ENCODE data around the gene PPP1R12B.
A peak's percentile ranks its signal among the peaks of the same experiment; 100 is the strongest.
"Not testable (repeated sequence)": the region's sequence is repeated elsewhere in the genome, so short reads cannot be mapped to it uniquely, and the experiment has no call there.

PPP1R12B gene

GRCh38 chr1:202613571-202613970 is 265.1 kb downstream of the PPP1R12B start:
- no peak for DNase-seq (ENCODE audit: low read depth in 2 of 2)

GRCh38 chr1:202614363-202615207 is 266.1 kb downstream of the PPP1R12B start:
- DNase-seq (ENCODE audit: low read depth in 2 of 2), result peak; percentile 44 to 47

- DNase-seq (ENCODE audit: low read depth in 2 of 2), result not testable (repeated sequence)
These were observed 266.7 kb downstream of the PPP1R12B start for GRCh38 chr1:202615208-202615500.

GRCh38 chr1:202615501-202616354 is 267.2 kb downstream of the PPP1R12B start:
- peak; percentile 74 to 77 for DNase-seq (ENCODE audit: low read depth in 2 of 2)

GRCh38 chr1:202616355-202616915 is 267.9 kb downstream of the PPP1R12B start:
- no peak for DNase-seq (ENCODE audit: low read depth in 2 of 2)

- DNase-seq (ENCODE audit: low read depth in 2 of 2), result not testable (repeated sequence)
These were observed 270.5 kb downstream of the PPP1R12B start for GRCh38 chr1:202619012-202619411.

- no peak for DNase-seq (ENCODE audit: low read depth in 2 of 2)
These were observed 271.0 kb downstream of the PPP1R12B start for GRCh38 chr1:202619505-202619904.

- not testable (repeated sequence) for DNase-seq (ENCODE audit: low read depth in 2 of 2)
These were observed 271.5 kb downstream of the PPP1R12B start for GRCh38 chr1:202620036-202620435.

- no peak for DNase-seq (ENCODE audit: low read depth in 2 of 2)
These were observed 272.9 kb downstream of the PPP1R12B start for GRCh38 chr1:202621446-202621845.

GRCh38 chr1:202622388-202622787 is 273.9 kb downstream of the PPP1R12B start:
- no peak for DNase-seq (ENCODE audit: low read depth in 2 of 2)

GRCh38 chr1:202623075-202623474 is 274.6 kb downstream of the PPP1R12B start:
- no peak for DNase-seq (ENCODE audit: low read depth in 2 of 2)

GRCh38 chr1:202623476-202623875 is 275.0 kb downstream of the PPP1R12B start:
- DNase-seq (ENCODE audit: low read depth in 2 of 2), result not testable (repeated sequence)

GRCh38 chr1:202624088-202624780 is 275.7 kb downstream of the PPP1R12B start:
- no peak for DNase-seq (ENCODE audit: low read depth in 2 of 2)

GRCh38 chr1:202624781-202625108 is 276.2 kb downstream of the PPP1R12B start:
- DNase-seq (ENCODE audit: low read depth in 2 of 2), result no peak

GRCh38 chr1:202625416-202626360 is 277.2 kb downstream of the PPP1R12B start:
- no peak for DNase-seq (ENCODE audit: low read depth in 2 of 2)

GRCh38 chr1:202627036-202627435 is 278.5 kb downstream of the PPP1R12B start:
- not testable (repeated sequence) for DNase-seq (ENCODE audit: low read depth in 2 of 2)

GRCh38 chr1:202627841-202628565 is 279.5 kb downstream of the PPP1R12B start:
- DNase-seq (ENCODE audit: low read depth in 2 of 2), result no peak

- DNase-seq (ENCODE audit: low read depth in 2 of 2), result no peak
These were observed 280.2 kb downstream of the PPP1R12B start for GRCh38 chr1:202628646-202629215.

GRCh38 chr1:202629257-202629811 is 280.8 kb downstream of the PPP1R12B start:
- not testable (repeated sequence) for DNase-seq (ENCODE audit: low read depth in 2 of 2)
